ENCODE measurements around the gene RNF207. TPM values are rescaled to one million over a fixed set of nuclear protein-coding genes. Genes with fewer than 3 reads are reported as not detected.

Gene RNF207
- total and polyA plus RNA-seq, 2 of the 8 experiments (the other 6 are each of a cell fraction or from before 2014, with no cell fraction given): 3.9 to 5.4 TPM

- Histone ChIP-seq H4K8ac (ENCODE audit: extremely low read depth, insufficient read depth, low read length) (no peak overlapping the region), H2AFZ (ENCODE audit: low read length) (no peak overlapping the region), H3K79me2 (ENCODE audit: control insufficient read depth in 1 of 2, insufficient read depth in 2 of 2, low read length in 2 of 2) (no peaks in the 10 kb centered on the region), H3K9me3 (ENCODE audit: insufficient read depth in 2 of 2, low read depth in 1 of 2, low read length in 1 of 2) (no peaks in the 10 kb centered on the region), H3K4me1 (replicated peaks in 1 of 4; ENCODE audit: control insufficient read depth in 3 of 4, insufficient read depth in 4 of 4, low read length in 3 of 4) (peaks cover 0 to 8% (median 6%) of the 10 kb centered on the region in 4 experiments; a peak in 6 of 7 replicates), H4K20me1 (replicated peaks in 1 of 2; ENCODE audit: control insufficient read depth in 1 of 2, insufficient read depth in 2 of 2, low read length in 2 of 2) (peaks cover 0 to 21% of the 10 kb centered on the region in 2 experiments), H3K4ac (replicated peaks; ENCODE audit: insufficient read length, low read depth, low read length) (no peak overlapping the region), H3K14ac (ENCODE audit: insufficient read length) (no peak overlapping the region), H3K9ac (replicated peaks in 1 of 4; ENCODE audit: extremely low read depth in 1 of 4, low read depth in 3 of 4, low read length in 3 of 4) (no peak overlapping the region), H3K36me3 (ENCODE audit: control insufficient read depth in 2 of 4, insufficient read depth in 4 of 4, low read length in 3 of 4) (no peaks in the 10 kb centered on the region), H3K23ac (ENCODE audit: insufficient read length) (no peak overlapping the region), H4K5ac (ENCODE audit: insufficient read length, low read depth, low read length) (no peak overlapping the region), H2BK120ac (replicated peaks; ENCODE audit: low read depth, low read length) (no peak overlapping the region), H4K91ac (replicated peaks; ENCODE audit: insufficient read length, low read length) (no peak overlapping the region), H3K23me2 (ENCODE audit: low read depth, low read length) (peaks cover 21% of the 10 kb centered on the region; the same call in 1 of the 2 replicates), H2BK20ac (ENCODE audit: low read length) (no peak overlapping the region), H3K79me1 (ENCODE audit: low read depth, low read length) (no peaks in the 10 kb centered on the region), H3K56ac (replicated peaks; ENCODE audit: insufficient read length, low read depth, low read length) (no peak overlapping the region), H3K18ac (ENCODE audit: extremely low read depth, low read length) (no peak overlapping the region), H3K27me3 (replicated peaks in 1 of 4; ENCODE audit: control insufficient read depth in 3 of 4, extremely low read depth in 1 of 4, insufficient read depth in 3 of 4, low read length in 3 of 4) (peaks cover 19 to 61% (median 46%) of the 10 kb centered on the region in 4 experiments), H2BK5ac (ENCODE audit: low read depth, low read length) (no peak overlapping the region), H2BK12ac (ENCODE audit: low read depth, low read length) (no peak overlapping the region), H2BK15ac (ENCODE audit: low read length) (no peak overlapping the region), H3K27ac (ENCODE audit: low read depth, low read length) (no peak overlapping the region), H3K4me3 (ENCODE audit: extremely low read depth in 1 of 4, insufficient read depth in 2 of 4, low read depth in 3 of 4, low read length in 4 of 4) (no peak overlapping the region), H2AK5ac (ENCODE audit: low read depth, low read length) (no peak overlapping the region), H3K4me2 (ENCODE audit: insufficient read depth in 1 of 2, low read depth in 2 of 2, low read length in 2 of 2) (no peak overlapping the region)
- 80% methylated on average over 18 of the region's 18 CpGs; no CpG with 5 or more reads in 1 of the 2 experiments for WGBS, 2 experiments (ENCODE audit: extremely low coverage in 1 of 2, insufficient coverage in 1 of 2, insufficient read length in 1 of 2, insufficient replicate concordance in 2 of 2, low coverage in 1 of 2, low lambda C conversion rate in 2 of 2, missing lambda C conversion rate in 1 of 2)
- DNase-seq (ENCODE audit: low read depth in 1 of 2, low spot score in 2 of 2): no peak
- POLR2A ChIA-PET (ENCODE audit: partially characterized antibody): interaction anchor here (0.7 to 1.4 kb wide), 6 partner anchors 10 to 70 kb away, joined by 3 to 4 read pairs (median 3); no protein-coding TSS in a partner anchor
- no peak for FAIRE-seq
- CTCF ChIA-PET (ENCODE audit: partially characterized antibody): interaction anchor here (0.9 to 2.0 kb wide), 9 partner anchors 9 to 143 kb away, joined by 3 to 8 read pairs (median 4); no protein-coding TSS in a partner anchor
- TF ChIP-seq POU5F1 (IDR thresholded peaks at IDR 0.05; ENCODE audit: low read depth, low read length) (no peak), BACH1 (IDR thresholded peaks at IDR 0.05; ENCODE audit: low read length) (no peak)
Observed at GRCh38 chr1:6177681-6178380, 28.1 kb upstream of the RNF207 start.
